Pons (tissue), 1 donor: ENCODE results near the gene GFPT2.

ENCODE experiments used
- DNase-seq: peaks from one replicate; pipeline ENCODE4 v3.0.0-alpha.2; 2016; ENCODE audit warnings: low spot score

The GFPT2 gene

DNA sequence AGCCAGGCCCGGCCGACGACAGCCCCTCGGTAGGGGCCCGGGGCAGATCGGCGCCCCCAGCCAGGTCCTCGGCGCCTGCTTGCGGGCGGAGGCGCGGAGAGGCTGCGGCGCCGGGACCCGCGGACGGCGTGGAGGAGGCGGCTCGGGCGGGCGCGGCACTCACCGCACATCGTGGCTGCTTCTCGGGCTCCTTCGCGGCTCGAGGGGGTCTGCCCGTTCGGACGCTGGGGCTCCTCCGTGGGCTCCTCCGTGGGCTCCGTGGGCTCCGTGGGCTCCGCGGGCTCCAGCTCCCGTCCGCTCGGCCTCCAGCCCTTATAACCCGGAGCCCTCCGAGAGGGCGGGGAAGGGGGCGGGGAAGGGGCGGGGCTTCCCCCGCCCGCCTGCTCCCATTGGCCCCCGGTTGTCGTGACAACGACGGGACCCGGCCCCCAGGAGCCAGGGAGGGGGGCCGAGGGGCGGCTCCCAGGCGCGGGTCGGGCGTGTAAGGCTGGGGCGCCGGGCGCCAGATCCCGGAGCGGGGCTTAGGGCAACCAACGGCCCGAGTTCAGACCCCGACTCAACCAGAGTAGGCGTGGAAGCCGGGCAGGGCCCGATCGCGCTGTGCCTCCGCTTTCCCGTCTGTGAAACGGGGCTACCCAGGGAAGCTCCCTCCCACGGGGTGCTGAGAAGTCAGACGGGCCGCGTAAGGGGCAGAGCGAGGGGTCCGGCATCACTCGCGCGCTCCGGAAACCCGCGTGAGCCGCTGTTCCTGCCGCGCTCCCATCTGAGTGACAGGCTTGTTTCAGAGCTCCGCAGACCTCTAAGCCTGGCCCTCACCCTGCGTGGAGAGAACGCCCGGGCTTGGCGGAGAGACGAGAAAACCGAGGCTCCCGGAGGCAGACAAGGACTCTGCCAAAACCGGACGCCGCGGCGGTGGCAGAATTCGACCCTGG lies at the start of gene GFPT2:
GFPT2 (minus strand) TSS at position 289 of the 932 bp plus-strand sequence; CDS start at position 170, 119 bp downstream.
- peak; percentile 85 for DNase-seq

DNA sequence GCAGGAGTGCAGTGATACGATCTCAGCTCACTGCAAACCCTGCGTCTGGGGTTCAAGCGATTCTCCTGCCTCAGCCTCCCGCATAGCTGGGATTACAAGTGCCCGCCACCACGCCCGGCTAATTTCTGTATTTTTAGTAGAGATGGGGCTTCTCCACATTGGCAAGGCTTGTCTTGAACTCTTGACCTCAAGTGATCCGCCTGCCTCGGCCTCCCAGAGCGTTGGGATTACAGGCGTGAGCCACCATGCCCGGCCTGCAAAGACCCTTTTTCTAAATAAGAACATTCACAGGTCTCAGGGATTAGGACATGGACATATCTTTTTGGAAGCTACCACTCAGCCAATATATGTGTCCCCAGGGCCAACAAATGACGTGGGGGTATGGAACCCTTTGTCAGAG lies 49.6 kb upstream of the GFPT2 start:
- no peak for DNase-seq

DNA sequence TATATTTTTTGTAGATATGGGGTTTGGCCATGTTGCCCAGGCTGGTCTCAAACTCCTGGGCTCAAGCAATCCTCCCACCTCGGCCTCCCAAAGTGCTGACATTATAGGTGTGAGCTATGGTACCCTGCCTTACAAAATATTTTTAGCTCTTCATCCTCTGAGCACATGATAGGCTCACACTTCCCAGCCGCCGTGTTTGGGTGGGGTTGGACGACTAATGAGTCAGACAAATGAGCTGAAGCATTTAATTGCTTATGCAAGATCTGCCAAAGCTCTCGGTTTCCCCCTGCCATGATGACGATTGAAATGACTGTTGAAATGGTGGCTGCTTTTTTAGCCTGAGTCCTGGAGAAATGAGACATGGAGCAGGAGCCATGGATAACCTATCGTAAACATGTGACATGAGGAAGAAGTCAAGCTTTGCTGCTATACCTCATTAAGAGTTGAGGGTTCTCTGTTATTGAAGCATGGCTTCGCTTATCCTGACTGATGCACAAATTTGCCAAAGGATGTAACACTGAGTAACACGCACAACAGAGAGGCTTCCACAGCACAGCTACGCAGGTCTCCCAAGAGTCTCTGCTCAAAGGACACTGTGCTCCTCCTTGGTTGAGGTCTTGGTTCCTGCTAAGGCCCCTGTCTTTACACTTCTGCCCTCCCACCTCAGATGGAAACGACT lies 48.2 kb upstream of the GFPT2 start:
- no peak for DNase-seq

DNA sequence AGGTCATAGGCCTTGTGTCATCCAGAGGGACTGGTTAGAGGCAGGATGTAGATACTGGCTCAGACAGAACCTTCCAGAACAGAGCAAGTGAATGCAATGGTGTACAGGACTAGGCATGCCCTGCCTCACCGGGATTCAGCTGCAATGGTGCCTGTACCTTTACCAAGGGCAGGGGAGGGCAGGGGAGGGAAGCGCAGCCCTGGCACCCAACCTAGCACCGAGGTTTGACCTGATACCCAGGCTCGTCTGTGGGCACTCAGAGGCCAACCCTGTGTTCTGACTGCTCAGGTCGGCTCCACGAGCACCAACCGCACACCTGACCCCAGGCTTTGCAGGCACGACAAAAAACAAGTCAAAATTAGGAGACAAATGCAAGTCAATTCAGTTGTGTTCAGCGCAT lies 47.3 kb upstream of the GFPT2 start:
- DNase-seq, result no peak

- DNase-seq, result no peak
Measured at GRCh38 chr5:180399401-180400215, 46.5 kb upstream of the GFPT2 start.

DNA sequence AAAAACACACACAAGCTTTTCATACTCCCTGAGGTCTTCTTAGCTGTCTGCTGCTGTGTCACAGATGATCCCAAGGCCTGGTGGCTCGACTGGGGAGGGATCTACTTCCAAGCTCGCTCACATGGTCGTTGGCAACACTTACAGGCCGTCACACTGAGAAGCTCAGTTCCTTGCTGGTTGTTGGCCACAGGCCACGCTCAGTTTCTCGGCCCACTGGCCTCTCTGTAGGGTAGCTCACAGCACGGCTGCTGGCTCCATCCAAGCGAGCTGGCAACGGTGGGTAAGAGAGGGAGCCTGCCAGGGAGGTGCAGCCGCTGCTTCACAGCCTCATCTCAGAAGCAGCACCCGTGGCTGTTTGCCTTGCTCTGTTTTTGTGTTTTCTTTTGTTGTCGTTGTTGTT lies 43.8 kb upstream of the GFPT2 start:
- peak; percentile 9 for DNase-seq

DNA sequence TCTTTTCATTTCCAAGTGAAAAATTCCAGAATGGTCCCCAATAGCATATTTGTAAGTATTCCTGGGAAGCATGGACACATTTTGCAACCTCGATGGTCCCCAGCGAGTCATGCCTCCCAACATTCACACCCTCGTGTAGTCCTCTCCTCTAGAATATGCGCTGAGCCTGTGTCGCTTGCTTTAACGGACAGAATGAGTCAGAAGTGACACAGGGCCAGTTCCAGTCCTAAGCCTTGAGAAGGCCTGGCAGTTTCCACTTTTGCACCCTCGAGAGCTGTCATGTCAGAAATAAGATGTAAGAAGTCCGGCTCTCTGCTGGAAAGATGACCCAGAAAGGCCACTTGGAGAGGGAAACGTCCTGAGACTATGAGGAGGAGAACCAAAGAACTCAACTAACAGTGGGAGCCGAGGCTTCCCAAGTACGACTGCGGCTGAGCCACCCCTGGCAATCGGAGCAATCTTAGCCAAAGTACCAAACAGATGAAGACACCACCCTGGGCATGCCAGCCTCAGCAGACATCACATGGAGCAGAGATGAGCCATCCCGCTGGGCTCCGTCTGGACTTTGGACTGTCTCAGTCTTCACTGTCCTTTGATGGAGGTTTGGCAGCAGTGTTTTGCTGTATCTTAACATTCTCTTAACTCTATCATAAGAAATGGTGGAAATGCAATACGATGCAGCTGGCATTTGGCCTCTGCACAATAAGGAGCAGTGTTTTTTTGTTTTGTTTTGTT lies 42.6 kb upstream of the GFPT2 start:
- DNase-seq, result no peak

- no peak for DNase-seq
Measured at GRCh38 chr5:180394031-180394636, 41.0 kb upstream of the GFPT2 start.

DNA sequence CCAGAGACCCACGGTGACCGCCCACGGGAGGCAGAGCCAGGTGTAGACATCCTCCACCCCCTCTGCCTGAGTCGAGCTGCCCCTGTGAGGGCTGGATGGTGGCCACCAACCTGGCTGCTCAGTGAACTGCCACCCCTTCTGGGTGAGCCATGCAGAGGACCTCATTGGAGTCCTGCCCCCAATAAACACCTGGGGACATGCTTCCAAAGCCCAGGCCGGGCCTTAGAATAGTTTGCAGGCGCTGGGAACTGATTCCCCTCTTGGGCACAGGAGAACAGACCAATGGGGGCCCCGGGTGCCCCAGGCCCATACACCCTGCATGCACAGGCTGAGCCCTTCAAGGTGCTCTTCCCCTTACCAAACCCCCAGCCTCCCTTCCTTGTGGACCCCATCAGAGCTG lies 38.1 kb upstream of the GFPT2 start:
- DNase-seq, result no peak

DNA sequence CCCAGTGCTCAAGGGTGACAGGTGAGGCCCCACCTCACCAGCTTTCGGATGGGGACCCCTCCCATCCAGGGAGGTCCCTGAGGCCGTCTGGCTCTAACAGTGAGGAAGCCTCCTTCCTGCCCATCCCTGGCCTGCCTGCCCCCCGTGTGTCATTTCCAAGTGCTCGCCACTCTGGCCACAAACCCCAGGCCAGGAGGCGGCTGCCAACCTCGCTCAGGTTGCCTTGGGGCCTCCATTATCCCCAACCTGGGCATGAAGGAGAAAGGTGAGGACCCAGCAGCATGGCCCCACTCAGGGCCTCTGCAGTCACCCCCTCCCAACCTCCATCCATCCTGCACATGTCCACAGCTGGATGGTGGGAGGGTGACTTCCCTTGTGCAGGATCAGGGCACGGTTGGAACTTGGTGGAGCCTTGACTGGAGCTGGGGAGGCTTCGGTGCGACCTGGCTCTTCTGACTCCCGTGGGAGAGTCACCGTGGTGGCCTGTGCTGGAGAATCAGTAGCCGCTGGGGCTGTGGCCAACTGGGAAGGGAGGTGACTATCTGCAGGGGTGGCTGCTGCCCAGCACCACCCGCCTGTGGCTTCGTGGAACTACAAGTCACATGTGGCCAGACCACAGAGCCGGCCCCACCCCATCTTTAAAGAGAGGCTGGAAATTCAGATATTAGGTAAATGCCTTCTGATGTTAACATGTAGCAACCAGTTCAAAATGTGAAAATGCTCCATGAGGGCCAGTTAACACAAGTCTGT lies 37.5 kb upstream of the GFPT2 start:
- no peak for DNase-seq

DNA sequence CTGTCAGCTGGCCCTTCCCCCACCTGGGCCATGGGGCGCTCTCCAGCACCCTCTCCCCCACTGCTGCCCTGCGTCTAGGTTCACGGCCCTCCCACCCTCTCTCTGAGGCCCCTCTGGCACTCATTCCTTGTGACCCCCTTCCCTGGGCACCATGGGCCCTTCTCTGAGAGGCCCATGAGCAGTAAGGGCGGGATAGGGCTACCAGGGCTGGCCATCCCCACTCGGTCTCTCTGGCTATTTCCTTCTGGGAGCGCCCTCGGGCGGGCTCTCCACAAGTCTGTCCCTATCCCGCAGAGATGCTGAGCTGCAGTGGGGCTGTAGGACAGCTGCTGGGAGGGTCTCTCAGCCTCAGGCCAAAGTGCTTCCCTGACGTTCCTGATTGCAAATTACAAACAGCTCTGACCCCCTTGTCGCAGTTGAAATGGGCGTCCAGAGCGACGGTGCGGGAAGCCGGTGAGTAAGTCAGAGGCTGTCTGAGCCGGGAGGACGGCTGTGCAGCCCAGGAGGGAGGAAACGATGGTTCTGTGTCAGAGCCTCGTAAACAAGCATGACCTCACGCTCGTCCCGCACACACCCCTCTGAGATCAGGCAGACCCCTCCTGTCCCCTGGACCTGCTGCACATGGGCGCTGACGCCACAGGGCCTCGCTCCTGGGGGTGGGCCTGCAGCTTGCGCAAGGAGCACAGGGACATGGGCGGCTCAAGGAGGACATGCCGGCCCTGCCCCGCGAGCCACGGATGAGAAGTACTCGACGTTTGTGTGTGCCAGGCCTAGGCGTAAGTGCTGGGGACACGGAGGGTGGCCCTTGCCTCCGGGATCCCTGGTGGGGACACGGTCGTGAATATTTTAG lies 36.3 kb upstream of the GFPT2 start:
- no peak for DNase-seq

DNA sequence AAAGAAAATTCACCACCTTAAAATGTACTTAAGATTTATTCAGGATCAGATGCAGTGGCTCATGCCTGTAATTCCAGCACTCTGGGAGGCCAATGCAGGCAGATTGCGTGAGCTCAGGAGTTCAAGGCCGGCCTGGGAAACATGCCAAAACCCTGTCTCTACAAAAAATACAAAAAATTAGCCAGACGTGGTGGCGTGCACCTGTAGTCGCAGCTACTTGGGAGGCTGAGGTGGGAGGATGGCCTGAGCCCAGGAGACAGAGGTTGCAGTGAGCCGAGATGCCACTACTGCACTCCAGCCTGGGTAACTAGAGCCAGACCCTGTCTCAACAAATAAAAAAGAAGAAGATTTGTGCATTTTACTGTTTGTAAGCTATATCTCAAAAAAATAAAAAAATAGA lies 34.7 kb upstream of the GFPT2 start:
- DNase-seq, result no peak

DNA sequence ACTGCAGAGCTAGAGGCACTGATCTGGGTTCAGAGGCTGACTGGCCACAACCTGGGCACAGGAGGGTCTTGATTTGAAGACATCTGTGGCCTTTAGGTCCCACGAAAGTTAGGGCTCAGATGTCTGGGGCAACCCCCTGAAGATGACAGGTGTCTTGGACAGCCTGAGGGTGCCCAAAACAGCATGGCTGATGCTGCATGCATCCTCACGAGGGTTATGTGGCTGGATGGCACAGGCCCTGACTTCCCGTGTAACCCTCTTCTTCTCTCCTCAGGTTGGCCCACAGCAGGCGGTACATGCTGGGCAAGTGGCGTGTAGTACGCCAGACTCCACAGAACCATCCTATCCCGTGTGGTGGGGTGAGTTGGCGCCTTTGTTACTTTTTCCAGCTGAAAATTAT lies 29.8 kb upstream of the GFPT2 start:
- no peak for DNase-seq

DNA sequence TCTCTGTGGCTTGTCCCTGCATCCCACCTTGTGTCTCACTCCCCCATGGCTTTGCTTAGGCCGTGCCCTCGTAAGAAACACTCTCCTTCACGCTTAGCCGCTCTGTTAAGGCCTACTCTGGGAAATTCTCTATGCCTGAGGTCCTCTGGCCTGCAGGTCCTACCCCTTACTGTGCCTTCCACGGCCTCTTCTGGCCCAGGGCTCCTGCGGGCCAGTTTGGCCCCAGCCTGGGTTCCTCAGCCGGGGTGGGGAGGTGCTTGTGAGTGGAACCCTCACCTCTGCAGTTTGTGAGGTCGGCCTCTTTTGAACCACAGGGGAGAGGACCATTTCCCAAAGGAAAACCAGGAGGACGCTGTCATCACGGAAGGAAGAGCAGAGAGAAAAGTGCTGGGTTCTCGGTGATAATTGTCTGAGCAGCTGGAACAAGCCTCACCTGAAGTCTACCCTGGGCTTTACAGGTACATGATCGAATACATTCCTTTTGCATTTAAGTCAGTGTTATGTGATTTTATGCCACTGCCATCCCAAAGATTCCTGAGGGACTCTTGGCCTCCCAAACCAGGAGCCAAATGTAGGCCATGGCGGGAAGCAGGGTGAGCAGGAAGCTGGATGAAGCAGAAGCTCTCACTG lies 28.8 kb upstream of the GFPT2 start:
- no peak for DNase-seq

- DNase-seq, result no peak
Measured at GRCh38 chr5:180381428-180381827, 28.3 kb upstream of the GFPT2 start.

DNA sequence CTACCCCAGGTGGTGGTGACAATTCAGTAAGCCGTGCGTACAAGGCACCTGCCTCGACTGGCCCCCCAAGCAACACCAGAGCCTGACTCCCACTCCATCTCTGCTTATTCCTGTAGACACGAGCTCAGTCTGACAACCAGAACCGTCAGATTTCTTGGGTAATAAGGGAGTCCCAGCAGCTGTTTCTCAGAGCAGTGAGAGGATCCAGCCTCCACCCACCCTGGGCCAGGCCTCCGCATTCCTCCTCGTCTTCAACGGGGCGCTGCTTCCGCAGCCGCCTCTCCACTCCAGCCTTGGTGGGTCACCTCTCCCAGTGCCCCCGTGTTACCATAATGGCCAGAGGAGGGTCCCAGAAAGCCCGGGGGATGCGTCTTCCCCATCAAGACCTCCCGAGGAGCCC lies 27.7 kb upstream of the GFPT2 start:
- no peak for DNase-seq

- DNase-seq, result no peak
Measured at GRCh38 chr5:180380441-180380840, 27.3 kb upstream of the GFPT2 start.

DNA sequence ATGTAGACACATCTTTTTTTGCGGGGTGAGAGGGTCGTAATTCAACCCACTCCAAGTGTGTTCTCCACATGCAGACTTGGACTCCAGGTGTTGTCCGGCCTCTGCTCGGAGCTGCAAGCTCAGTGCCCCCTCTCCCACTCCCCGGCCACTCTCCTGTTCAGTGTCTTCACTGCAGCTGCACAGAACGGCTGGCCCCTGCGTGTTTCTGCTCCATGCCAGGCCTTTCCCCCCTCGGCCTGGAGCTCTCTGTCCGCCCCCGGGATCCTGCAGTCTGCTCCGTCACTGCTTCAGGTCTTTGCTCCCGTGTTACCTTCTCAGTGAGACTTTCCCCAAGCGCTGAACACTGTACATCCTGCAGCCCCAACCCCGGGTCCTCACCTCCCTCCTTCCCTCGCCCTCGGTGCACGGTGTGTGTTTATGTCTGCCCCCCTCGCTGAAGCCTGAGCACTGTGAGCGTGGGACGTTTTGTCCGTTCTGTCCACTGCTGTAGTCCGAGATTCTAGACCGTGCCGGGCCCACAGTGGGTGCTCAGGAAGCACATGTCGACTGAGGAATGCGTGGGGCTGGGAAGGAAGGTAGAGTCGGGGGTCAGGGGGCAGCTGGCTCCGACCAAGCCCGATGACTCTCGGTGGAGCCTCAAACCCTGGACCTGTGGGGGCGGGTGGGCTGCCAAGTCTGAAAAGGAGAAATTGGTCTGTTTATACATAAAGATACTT lies 26.4 kb upstream of the GFPT2 start:
- DNase-seq, result no peak
